ENCODE measurements around the gene PRIMA1.

Gene PRIMA1

DNA sequence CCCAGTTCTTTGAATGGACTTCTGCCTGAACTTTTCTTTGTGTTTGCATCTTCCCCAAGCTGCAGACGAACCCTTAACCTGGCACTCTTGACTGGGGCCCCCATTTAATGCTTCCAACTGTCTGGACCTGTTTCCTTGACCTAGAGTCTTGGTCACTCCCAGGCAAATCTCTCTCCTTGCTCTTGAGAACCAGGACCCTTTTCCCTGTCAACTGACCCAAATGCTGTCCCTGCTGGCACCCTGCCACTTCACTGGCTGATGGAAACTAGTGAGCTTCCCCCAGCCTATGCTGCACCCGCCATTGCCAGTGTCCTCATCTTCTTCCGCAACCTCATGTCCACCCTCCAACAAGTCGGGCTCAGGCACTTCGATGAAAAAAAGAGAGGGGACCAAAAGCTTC is 79.5 kb downstream of the PRIMA1 start:
- DNase-seq, result no peak

DNA sequence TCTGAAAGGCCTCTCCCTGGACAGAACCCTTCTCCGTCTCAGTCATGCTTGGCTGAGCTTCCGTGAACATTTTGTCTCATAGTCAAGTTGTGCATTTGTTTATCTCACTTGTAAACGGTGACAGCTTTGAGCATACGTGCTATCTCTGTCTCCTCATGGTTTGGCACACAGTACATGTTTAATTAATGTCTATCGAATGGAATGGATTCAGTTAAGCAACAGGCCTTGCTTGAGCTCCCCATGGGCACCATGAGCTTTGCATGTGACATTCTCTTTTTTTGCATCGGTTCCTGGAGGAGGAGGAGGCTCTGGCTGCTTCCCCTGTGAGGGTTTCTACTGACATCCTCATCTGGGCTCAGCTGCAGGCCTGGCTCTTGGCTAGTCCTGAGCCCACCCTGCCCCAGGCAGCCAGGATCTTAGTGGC is 80.0 kb downstream of the PRIMA1 start:
- no peak for DNase-seq

DNA sequence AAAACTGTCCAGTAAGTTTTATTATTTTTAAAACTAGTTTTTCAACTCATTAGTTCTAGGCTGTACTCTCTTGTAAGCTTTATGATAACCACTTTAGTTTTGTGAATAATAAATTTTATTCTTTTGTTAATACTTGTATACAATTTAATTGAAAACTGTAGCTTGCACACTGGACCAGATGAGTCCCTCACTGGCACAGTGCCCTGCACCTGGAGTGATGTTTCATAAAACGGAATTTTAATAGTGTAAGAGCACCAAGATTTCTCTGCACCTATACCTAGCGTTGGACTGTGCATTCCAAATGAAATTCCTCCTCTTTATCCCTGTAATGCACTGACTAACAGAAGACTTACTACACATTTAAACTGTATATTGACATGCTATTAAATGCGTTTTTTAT is 80.8 kb downstream of the PRIMA1 start:
- no peak for DNase-seq

DNA sequence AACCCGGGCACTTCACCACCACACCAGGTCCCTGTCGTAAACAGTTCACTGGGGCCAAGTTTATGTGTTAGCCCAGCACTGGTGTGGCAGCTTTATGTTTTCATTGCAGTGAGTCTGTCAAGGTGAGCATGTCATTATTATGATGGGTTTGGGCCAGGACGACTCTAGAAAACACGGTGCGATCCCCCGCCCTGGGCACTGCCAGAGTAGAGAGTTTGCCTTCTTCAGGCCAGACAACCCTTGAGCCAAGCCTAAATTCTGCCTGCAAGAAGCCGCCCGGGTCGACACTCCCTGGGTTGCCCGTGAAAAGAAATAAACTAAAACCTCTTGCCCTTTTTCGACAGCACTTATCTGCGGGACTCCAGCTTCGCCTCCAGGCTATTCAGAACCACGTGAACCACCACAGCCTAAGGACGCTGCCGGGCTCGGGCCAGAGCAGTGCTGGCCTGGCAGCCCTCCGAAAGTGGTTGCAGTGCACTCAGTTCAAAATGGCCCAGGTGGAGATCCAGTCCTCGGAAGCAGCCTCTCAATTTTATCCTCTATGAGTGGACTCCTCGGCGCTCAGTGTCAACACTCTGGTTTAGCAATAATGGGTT is 81.8 kb downstream of the PRIMA1 start:
- DNase-seq, result no peak

DNA sequence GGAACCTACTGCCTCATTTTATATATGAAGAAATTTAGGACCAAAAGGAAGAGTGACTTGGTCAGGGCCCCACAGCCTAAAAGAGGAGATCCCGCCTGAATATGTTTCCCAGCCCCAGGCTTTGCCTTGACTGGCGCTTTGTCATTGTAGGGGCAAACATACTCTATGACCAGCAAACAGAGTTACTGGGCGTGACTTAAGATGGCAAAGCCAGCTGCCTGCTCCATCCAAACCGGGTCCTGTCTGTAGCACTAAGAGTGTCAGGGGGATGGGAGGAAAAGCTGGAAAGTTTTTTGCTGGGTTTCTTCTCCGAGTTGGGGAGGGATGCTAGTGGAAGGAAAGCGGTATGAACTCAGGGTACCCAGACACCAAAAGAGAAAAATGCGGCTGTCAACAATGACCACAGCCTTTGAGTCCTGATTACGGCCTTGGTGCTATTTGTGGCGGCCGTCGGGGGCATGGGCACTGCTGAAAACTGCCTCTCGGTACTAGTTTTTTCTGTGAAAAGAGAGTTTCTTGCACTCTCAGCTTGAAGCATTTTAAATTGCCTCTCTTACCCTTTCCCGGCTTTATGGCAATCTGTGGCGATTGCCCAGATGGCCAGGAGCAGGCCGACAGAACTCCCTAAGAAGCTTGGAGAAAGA is 82.7 kb downstream of the PRIMA1 start:
- DNase-seq, result no peak

DNA sequence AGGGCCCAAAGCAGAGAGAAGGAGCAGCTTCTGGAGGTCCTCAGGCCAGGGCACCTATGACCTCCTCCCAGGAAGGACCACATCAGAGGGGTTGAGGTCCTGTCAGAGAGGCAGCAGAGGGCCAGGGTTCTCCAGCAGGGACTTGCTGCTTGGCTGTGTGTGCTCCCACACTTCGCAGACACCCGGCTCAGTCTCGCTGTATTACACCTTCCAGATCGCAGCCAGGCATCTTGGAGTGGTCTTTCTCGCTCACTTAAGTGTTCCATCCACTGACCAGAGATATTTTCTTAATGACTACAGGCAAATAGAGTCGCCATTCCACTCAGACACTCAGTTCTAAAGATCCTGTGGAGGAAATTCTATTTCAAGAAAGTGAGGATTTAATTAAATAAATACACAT is 84.3 kb downstream of the PRIMA1 start:
- no peak for DNase-seq

DNA sequence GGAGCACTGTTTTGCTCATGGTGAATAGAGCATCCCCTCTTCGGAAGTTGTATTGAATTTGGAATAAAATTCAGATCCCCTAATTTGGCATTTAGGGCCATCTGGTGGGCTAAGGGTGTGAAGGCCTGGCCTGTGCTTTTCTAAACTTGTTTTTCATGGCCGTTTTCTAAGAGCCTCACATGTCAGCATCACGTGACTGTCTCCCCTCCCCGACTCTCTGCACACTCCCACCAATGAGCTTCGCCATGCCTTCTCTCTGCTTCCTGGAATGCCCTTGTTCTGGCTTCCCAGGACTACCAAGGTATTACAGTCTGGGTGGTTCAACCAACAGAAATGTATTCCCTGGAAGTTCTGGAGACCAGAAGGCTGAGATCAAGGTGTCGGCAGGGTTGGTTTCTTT is 85.3 kb downstream of the PRIMA1 start:
- no peak for DNase-seq

DNA sequence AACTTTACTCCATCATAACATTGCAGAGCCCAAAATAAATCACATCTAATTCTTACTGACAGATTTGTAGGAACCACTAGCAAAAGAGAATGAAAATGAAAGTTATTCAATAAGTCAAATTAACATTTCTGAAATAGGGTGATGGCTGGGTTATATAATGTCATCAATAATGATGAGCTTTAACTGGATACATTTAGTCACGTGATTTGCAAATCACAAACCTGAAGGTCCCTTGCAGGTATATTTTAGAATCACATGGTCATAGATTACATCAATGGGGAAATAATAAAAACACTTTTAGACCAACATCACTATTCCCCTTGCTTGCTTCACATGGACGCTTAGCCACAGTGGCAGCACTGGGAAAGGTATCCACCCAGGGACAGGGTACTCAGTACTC is 86.7 kb downstream of the PRIMA1 start:
- no peak for DNase-seq

DNA sequence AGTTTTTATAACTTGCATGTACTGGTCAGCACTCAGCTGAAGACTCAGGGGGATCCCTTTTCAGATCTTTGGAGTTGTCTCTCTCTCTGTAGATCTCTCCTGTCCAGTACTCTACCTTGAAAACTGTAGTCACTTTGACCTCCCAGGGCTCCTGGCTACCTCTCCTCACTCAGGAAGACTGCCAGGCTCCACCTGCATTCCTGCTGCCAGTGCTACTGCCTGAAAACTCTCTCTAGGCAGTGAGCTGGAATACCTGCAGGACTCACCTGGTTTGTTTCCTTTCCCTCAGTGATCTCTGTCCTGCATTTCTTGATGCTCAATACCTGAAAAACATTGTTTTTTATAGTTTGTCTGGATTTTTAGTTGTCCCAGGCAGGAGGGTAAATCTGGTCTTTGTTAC is 87.4 kb downstream of the PRIMA1 start:
- DNase-seq, result no peak

DNA sequence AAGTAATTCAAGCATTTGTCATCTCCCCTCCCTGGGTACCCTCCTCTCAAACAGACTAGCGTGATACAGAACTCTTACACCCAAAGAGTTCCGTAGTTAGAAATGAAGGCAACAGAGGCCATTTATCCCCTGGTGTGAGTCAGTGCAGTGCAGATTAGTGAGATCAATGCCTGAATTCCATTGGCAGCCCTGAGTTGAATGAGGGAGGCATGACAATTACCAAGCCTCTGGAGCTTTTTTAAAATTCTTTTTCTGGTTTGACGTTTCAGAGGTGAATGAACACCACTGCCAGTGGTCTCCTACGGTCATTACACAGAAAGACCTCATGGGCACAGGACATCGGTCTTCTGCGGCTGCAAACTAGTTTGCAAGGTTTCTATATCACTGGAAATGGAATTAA is 94.4 kb downstream of the PRIMA1 start:
- no peak for DNase-seq

DNA sequence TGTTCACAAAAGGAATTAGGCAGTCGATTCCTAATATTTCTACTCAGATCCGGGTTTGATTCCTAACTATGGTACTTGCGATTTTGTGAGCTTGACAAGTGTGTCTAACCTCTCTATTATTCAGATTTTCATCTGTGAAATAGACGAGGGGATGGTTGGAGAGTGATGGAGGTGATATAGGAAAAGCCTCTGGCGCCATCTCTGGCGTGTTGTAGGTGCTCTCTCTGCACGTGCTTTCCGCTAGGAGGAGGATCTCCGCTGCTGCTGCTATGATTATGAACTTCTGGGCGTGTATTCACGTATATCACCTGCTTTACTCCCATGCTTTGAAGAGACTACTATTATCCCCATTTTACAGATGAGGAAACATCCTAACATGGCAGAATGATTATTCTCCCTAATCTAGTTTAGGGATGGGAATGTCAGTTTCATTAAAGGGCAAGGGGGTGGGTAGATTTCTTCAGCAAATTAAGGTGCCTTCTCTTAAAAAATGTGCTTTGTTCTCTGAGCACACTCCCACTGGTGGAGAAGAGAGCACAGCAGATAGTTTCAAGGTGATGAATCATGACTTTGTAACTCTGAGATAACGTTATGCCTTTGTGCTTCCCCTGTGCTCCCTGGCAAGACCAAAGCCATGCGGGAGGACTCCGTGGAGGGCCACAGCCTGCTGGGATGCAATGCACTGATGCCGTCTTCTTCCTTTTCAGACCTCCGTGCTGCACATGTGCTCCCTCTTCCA is 97.1 kb downstream of the PRIMA1 start:
- no peak for DNase-seq

DNA sequence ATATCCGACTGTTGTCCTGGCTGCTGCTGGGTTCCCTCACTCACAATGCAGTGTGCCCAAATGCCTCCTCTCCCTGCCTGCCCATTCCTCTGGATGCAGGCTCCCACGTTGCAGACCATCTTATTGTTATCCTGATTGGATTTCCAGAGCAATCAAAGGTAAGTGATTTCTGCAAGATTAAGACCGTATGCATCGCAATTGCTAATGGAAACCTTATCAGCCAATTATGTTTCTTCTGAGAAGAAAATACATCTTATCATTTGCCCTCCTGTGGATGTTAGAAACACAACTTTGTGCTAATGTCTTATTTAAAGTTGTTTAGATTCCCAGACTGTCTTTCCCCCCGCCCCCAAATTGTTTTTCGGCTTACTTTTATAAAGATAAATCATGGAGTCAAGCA is 98.1 kb downstream of the PRIMA1 start:
- DNase-seq, result no peak

DNA sequence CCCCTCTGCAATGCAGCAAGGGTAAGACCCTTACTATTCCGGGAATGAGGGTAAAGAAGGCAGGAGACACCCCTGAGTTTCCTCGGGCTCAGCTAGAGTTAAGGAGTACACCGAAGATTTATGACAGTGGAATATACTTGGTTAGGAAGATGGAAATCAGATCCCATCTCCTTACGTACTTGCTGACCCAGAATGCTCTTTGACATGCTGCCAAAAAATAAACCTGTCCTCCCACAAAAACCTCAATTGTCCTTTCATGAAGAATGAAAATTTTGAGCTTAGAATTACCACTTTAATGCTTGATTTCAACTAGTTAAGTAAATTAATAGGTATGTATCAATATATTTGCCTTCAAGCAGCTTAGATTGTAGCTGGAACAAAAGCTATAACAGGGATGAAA is 99.5 kb downstream of the PRIMA1 start:
- DNase-seq, result no peak

DNA sequence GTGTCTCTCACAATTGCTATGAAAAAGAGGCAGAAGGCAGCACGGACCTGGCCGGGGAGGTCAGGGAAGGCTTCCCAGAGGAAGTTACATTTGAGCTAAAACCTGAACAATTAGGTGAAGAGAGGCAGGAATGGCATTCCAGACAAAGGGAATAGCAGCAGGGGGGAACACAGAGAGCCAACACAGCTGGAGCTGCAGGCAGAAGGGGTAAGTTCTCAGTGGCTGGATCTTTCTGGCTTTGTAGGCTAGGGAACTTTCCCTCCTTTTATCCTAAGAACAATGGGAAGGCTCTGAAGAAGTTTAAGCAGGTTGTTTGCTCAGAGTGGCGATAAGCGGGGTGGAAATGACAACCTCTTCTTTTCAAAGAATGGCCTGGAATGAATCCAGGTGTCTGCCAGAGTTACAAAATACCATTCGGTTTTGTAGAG is 100.0 kb downstream of the PRIMA1 start:
- no peak for DNase-seq

DNA sequence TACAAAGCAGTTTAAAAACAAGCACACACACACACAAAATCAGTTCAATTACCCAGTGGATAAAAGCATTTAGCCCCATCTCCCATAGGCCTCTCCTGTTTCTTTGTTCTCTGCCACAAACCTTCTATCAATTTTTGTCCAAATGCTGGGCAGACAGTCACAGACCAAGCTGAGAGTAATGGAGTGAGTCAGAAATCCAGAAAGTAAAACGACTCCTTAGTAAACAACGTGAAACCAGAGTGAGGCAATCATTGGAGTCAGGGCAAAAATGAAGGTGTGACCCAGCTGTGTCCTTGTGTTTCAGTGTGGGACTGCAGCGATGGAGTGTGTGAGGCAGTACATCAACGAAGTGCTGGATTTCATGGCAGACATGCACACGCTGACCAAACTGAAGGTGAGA is 102.0 kb downstream of the PRIMA1 start:
- DNase-seq, result no peak

DNA sequence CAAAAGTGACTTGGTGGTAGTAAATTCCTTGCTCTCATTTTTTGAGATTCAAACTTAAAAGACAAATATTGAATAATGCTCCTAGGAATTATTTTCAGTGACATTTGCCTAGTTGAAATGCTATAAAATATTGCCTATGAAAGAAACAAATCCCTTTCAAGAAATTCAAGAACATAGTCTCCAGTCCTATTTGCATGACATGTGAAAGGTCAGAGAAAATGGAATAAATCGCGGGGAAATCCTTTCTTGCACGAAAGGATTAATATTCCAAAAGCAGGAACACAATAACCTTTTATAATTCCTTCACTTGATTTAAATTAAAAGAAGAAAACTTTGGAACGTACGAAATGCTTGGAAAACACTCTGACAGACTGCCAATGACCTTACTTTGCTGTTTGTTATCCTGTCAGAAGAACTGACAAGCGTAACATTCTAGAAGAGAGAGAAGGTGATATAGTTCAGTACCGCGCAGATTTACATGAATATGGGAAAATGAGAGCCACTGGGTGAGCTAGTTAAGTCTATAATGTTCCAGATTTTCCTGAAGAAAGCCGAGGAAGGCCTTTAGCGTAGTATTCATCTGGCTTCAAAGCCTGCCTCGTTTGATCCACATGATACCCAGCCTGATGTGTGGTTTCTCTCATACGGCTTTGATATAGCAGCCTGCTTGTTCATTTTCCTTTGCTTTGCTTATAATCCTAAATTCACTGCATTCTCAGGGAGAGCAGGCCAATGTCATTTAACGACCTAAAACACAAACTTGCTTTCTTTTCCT is 103.0 kb downstream of the PRIMA1 start:
- DNase-seq, result no peak

DNA sequence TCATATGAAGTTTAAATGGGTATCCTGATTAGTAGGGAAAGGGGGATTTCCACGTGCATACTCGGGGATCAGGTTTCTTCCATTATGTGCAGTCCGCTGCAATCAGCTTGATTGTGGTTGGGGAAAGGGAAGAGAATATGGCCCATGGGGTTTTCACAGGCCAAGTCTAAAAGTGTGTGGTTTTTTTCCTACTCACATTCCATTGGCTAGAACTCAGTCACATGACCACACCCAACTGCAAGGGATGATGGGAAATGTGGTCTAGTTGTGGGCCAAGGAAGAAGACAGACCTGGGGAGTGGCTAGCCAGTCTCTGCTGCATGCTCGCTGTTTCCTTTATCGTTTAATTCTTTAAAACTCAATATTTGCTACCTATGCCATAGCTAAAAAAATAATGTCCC is 105.1 kb downstream of the PRIMA1 start:
- DNase-seq, result no peak

DNA sequence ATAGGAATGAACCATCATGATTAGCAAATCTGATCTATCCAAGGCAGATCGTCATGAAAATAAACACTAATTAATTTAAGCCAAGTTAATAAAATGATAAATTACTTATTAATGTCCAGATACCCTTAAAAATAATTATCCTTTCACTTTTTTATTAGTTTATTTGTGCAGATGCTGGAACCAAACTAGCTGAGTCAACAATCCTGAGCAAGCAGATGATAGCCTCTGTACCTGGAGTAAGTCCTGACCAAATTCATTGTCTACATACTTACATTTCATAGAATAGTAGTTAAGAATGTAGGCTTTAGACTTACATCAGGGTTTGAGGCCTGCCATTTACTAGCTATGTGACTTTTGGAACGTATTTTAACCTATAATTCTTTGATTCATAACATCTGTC is 105.8 kb downstream of the PRIMA1 start:
- DNase-seq, result no peak

DNA sequence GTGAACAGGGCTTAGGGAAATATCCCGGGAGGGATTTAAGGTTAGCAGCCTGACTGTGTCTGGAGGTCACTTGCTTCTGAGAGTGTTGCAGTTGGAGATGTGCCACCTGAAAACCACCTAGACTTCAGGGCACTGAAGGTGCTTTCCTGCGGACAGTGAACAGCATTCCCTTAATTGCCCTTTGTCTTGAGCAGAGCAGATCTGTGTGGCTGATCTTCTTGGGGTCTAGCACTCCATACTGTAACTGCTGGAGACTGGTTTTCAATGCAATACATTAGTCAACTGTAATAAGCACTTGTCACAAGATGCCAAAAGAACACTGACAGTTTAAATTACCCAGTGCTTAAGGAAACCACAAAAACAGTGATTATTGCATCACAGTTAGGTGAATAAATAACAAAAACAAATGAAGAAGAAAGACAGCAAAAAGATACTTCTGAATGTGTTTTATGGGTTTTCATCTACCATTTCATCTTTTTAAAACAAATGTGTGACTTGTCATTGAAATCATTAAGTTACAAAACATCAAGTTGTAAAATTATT is 111.8 kb downstream of the PRIMA1 start:
- no peak for DNase-seq

DNA sequence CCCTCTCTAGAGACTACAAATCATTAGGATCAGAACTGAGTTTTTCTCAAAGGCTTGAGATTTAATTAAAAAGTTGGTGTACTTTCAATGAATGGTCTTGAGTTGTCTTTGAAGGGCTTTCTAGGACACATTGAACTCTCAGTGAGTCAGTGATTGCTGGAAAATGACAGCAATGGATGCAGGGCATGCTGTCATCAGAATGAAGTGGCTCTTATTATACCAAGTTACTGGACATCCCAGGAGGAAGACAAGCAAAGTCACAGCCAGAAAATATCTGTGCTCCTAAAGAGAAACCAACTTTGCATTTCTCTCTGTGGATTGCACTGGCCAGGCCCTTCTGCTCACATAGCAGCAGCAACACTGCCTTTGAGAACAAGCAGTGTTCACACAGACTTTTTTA is 112.6 kb downstream of the PRIMA1 start:
- no peak for DNase-seq

DNA sequence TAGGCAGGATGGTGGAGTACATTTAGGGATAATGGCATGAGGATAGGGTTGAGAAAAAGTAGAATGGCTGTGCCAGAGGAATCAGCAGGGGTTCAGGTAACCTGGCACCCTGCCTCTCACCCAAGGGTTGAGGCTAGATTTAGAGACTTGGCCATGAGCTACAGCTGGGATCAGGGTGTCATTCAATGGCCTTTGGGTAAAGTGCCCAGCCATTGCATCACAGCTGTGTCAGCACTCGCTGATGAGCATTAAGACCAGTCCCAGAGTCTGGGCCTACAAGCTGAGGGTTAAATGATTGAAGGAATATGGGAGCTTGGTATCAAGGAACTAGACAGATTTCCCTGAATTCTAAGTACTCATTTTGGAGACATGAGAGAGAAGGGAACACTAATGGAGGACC is 113.9 kb downstream of the PRIMA1 start:
- DNase-seq, result no peak

DNA sequence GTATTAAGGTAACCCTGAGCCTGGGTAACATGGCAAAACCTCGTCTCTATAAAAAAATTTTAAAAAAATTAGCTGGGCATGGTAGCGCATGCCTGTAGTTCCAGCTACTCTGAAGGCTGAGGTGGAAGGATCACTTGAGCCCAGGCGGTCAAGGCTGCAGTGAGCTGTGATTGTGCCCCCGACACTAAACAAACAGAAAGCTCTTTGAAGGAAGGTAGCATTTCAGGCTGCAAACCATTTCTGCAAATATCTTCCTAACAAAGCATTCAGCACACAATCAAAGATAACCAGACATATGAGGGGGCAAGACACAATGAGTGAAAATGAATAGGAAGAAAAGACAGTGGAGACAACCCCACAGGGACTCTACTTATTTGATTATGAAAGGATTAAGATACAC is 118.7 kb downstream of the PRIMA1 start:
- DNase-seq, result no peak
